Right kidney (tissue), 1 donor: ENCODE results near the gene CSTB.
A peak's percentile ranks its signal among the peaks of the same experiment; 100 is the strongest.

Experiments used
- DNase-seq: peaks from one replicate; pipeline ENCODE4 v3.0.0-alpha.2; 2016

The CSTB gene

GRCh38 chr21:43812139-43812821 is 36.2 kb upstream of the CSTB start:
- no peak for DNase-seq

- DNase-seq: no peak
These were observed 35.4 kb upstream of the CSTB start for GRCh38 chr21:43811262-43812105.

- peak; percentile 66 for DNase-seq
These were observed 34.6 kb upstream of the CSTB start for GRCh38 chr21:43810505-43811261.

- no peak for DNase-seq
These were observed 33.9 kb upstream of the CSTB start for GRCh38 chr21:43809853-43810504.

GRCh38 chr21:43809346-43809799 is 33.3 kb upstream of the CSTB start:
- no peak for DNase-seq

GRCh38 chr21:43808832-43809251 is 32.7 kb upstream of the CSTB start:
- DNase-seq: no peak

- DNase-seq: no peak
These were observed 32.3 kb upstream of the CSTB start for GRCh38 chr21:43808367-43808766.

GRCh38 chr21:43806017-43806710 is 30.1 kb upstream of the CSTB start:
- no peak for DNase-seq

GRCh38 chr21:43805275-43805800 is 29.2 kb upstream of the CSTB start:
- DNase-seq: no peak

- no peak for DNase-seq
These were observed 27.6 kb upstream of the CSTB start for GRCh38 chr21:43803558-43804300.

GRCh38 chr21:43802713-43803313 is 26.7 kb upstream of the CSTB start:
- no peak for DNase-seq

GRCh38 chr21:43801006-43801783 is 25.1 kb upstream of the CSTB start:
- DNase-seq: no peak

GRCh38 chr21:43800566-43800965 is 24.5 kb upstream of the CSTB start:
- DNase-seq: no peak

- DNase-seq: no peak
These were observed 24.0 kb upstream of the CSTB start for GRCh38 chr21:43800124-43800523.

GRCh38 chr21:43799301-43799840 is 23.3 kb upstream of the CSTB start:
- DNase-seq: no peak

- no peak for DNase-seq
These were observed 22.0 kb upstream of the CSTB start for GRCh38 chr21:43797925-43798715.

- DNase-seq: no peak
These were observed 21.3 kb upstream of the CSTB start for GRCh38 chr21:43797415-43797814.

GRCh38 chr21:43794857-43795256 is 18.7 kb upstream of the CSTB start:
- no peak for DNase-seq
